CD4-positive, alpha-beta memory T cell (primary cell): ENCODE measurements around the gene CSNK1G2. TPM values are rescaled to one million over a fixed set of nuclear protein-coding genes. Genes with fewer than 3 reads are reported as not detected.

ENCODE experiments used
- CTCF ChIA-PET: fragments of 350-600 bp; sonication (Branson Sonifier 250); formaldehyde crosslinking; loops from one replicate; lab custom pipeline; 2021; ENCODE audit warnings: inconsistent platforms; ENCODE audit not compliant: partially characterized antibody; lab: Charles Lee
- POLR2A ChIA-PET: fragments of 350-600 bp; sonication (Branson Sonifier 250); formaldehyde crosslinking; loops from one replicate; lab custom pipeline; 2021; ENCODE audit not compliant: partially characterized antibody; lab: Charles Lee
- DNase-seq, 5 donors: peaks; one replicate each; pipeline versions ENCODE4 v3.0.0 to v3.0.0-alpha.2; 2020 to 2022; ENCODE audit warnings: mixed read lengths in 1 of 5
- H3K27ac ChIP-seq: one replicate; pipeline ENCODE4 v1.7.0; 2013; ENCODE audit warnings: low read depth, low read length
- H3K27me3 ChIP-seq: 2 replicates; pipeline ENCODE4 v1.7.0; 2013; ENCODE audit warnings: mild to moderate bottlenecking, low read length, moderate library complexity; ENCODE audit not compliant: insufficient read depth
- H3K36me3 ChIP-seq: 2 replicates; pipeline ENCODE4 v1.7.0; 2013; ENCODE audit warnings: mild to moderate bottlenecking, low read length, moderate library complexity; ENCODE audit not compliant: insufficient read depth
- H3K4me1 ChIP-seq: 2 replicates; pipeline ENCODE4 v1.7.0; 2013; ENCODE audit warnings: mild to moderate bottlenecking, low read length, moderate library complexity; ENCODE audit not compliant: insufficient read depth
- H3K4me3 ChIP-seq, 2 donors: one replicate each; pipeline ENCODE4 v1.7.0; 2013; ENCODE audit warnings: low read length in 2 of 2, mild to moderate bottlenecking in 1 of 2
- H3K9me3 ChIP-seq, 2 donors: one replicate each; pipeline ENCODE4 v1.7.0; 2013; ENCODE audit warnings: low read length in 2 of 2, control low read depth in 1 of 2; ENCODE audit not compliant: control insufficient read depth in 1 of 2
- H3K27ac Mint-ChIP-seq, 7 donors: one replicate each; pipeline ENCODE4 v1.8.0; 2020 to 2021; ENCODE audit warnings: mixed read lengths in 7 of 7, mild to moderate bottlenecking in 6 of 7, inconsistent platforms in 3 of 7, moderate library complexity in 3 of 7
- H3K27me3 Mint-ChIP-seq, 2 donors: one replicate each; pipeline ENCODE4 v1.8.0; 2020 to 2021; ENCODE audit warnings: mixed read lengths in 2 of 2
- H3K36me3 Mint-ChIP-seq, 2 donors: one replicate each; pipeline ENCODE4 v1.8.0; 2020 to 2021; ENCODE audit warnings: mixed read lengths in 2 of 2, inconsistent platforms in 1 of 2, mild to moderate bottlenecking in 1 of 2
- H3K4me1 Mint-ChIP-seq, 4 donors: one replicate each; pipeline ENCODE4 v1.8.0; 2020 to 2021; ENCODE audit warnings: mixed read lengths in 4 of 4, mild to moderate bottlenecking in 1 of 4
- H3K4me3 Mint-ChIP-seq, 8 donors: one replicate each; pipeline ENCODE4 v1.8.0; 2020 to 2021; ENCODE audit warnings: mixed read lengths in 8 of 8, mild to moderate bottlenecking in 7 of 8, moderate library complexity in 6 of 8, inconsistent platforms in 3 of 8
- H3K9me3 Mint-ChIP-seq, 8 donors: one replicate each; pipeline ENCODE4 v1.8.0; 2020 to 2021; ENCODE audit warnings: mixed read lengths in 8 of 8, mild to moderate bottlenecking in 5 of 8, inconsistent platforms in 3 of 8, moderate library complexity in 1 of 8
- intact Hi-C: fragments of 100-400 bp; cut with micrococcal nuclease; formaldehyde crosslinking; loops from one replicate; pipeline ENCODE4 v1.15.1; 2023
- polyA plus RNA-seq, 2 donors: library from polyadenylated mRNA; unstranded; fragments of 300-500 nt; fragmentation: Illumina TruSeq; gene quantifications; one replicate each; pipeline ENCODE4 v1.2.3, GENCODE V29; 2021
- total RNA-seq, 2 experiments: library from RNA; stranded (reverse); gene quantifications; one replicate each; pipeline ENCODE4 v1.2.3, GENCODE V29; 2021

The CSNK1G2 gene
- total and polyA plus RNA-seq, 4 experiments from 2014 or later, result 11.3 to 144 (median 99.5) TPM

DNA sequence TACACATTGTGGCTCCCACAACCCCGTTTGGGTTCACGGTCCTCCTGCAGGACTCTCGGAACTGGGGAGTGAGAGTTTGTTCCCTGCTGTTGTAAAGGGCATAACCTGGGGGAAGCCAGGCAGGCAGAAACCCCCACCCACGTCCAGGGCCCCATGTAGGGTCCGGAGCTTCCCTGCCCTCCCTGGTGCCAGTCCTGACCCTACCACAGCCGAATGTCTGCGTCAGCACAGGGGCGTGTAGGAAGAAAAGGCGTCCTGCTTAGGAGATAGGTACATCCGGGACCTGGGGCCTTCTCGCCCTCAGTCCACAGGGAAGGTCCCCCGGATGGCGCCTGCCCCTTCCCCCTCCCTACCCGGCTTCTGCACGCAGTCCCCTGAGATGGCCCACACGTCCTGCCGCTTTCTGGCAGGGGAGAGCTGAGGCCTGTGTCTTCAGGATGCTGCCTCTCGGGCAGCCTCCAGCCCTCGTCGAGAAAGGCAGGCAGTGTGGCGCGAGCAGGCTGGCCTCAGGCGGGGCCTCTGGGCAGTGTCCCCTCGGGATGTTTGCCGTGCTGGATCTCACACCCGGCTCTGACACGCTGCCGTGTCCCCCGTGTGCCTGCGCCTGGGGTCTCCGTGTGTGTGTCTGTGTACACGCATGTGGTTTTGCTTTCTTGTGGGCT, 19.1 kb downstream of the CSNK1G2 start:
- intact Hi-C loops, result no loop called here
- POLR2A ChIA-PET, result no interaction called here
- H3K36me3 ChIP-seq, result no peaks in the 10 kb centered on the region

DNA sequence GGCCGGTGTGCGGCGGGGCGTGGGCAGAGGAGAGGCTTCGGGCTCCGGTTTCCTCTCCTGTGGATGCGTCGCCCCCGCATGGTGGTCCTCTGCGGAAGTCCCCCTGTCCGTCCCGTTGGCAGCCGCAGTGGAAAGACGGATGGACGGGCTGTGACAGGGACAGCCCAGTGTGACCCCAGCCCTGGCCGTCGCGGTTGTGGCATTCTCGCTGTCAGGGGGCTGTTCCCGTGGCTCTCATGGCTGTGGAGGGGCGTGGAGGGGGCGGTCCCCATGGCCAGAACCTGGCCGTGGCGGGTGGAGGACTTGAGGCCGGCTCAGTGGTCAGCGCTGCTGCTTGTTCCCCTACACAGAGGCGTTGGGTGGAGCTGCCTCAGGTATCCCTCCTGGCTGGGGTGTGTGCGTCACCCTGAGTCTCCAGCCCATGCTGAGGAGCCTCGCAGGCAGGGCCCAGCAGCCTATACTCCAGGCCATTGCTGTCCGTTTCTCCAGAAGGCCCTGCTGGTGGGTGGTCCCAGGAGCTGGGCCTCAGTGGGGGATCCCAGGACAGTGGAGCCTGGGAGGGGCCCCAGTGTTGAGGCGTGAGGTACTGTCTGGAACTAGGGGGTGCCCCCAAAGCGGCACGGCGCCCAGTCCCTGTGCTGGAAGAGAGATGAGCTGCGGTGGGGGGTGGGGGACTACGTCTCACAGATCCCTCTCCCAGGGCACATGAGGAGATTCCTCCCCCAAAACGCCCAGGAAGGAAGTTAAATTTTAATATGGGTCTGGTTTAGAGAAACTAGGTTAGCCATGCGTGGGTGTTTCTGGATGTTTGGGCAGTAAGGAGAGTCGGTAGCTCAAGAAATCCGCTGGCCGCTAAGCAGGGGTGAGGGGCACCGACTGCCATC, 20.3 kb downstream of the CSNK1G2 start:
- peak overlapping the region in 3 of 7 donors; percentile 25 to 68 (median 50) for H3K27ac Mint-ChIP-seq
- H3K4me3 Mint-ChIP-seq, result peak overlapping the region in 1 of 8 donors; percentile 20
- intact Hi-C loops, result no loop called here

More for the DNA sequence above, 19.1 kb downstream of the CSNK1G2 start:
- no peaks in the 10 kb centered on the region for H3K4me1 ChIP-seq
- Mint-ChIP-seq H3K9me3 (no peaks in the 10 kb centered on the region), H3K4me3 (no peak overlapping the region), H3K36me3 (peaks cover 0 to 10% of the 10 kb centered on the region in 2 donors), H3K4me1 (peaks cover 5 to 41% (median 12%) of the 10 kb centered on the region in 4 donors), H3K27ac (peak overlapping the region in 6 of 7 donors; percentile 32 to 73 (median 65)), H3K27me3 (no peaks in the 10 kb centered on the region)
- no peak for DNase-seq
- no peak overlapping the region for H3K27ac ChIP-seq
- CTCF ChIA-PET, result no interaction called here
- no peak overlapping the region for H3K4me3 ChIP-seq
- no peaks in the 10 kb centered on the region for H3K9me3 ChIP-seq
- H3K27me3 ChIP-seq, result no peaks in the 10 kb centered on the region

GRCh38 chr19:1962674-1963073, 21.7 kb downstream of the CSNK1G2 start:
- H3K27me3 ChIP-seq, result no peaks in the 10 kb centered on the region
- no peaks in the 10 kb centered on the region for H3K9me3 Mint-ChIP-seq
- intact Hi-C loops, result no loop called here
- H3K36me3 Mint-ChIP-seq, result peaks cover 4 to 19% of the 10 kb centered on the region in 2 donors
- peaks cover 19% of the 10 kb centered on the region for H3K4me1 ChIP-seq
- H3K27ac ChIP-seq, result no peak overlapping the region
- no peaks in the 10 kb centered on the region for H3K27me3 Mint-ChIP-seq
- peak overlapping the region in 1 of 7 donors; percentile 43 for H3K27ac Mint-ChIP-seq
- no peaks in the 10 kb centered on the region for H3K36me3 ChIP-seq
- peaks cover 15 to 40% (median 25%) of the 10 kb centered on the region in 4 donors for H3K4me1 Mint-ChIP-seq
- no peaks in the 10 kb centered on the region for H3K9me3 ChIP-seq
- no peak overlapping the region for H3K4me3 Mint-ChIP-seq
- ChIA-PET POLR2A (no interaction called here), CTCF (interaction anchor here (1.2 kb wide), 1 partner anchor 32 kb away, joined by 3 read pairs; no protein-coding TSS in a partner anchor)
- no peak for DNase-seq
- no peak overlapping the region for H3K4me3 ChIP-seq

More for the DNA sequence above, 20.3 kb downstream of the CSNK1G2 start:
- Histone ChIP-seq H3K4me1 (peaks cover 7% of the 10 kb centered on the region), H3K36me3 (no peaks in the 10 kb centered on the region), H3K9me3 (no peaks in the 10 kb centered on the region), H3K27me3 (no peaks in the 10 kb centered on the region), H3K4me3 (no peak overlapping the region), H3K27ac (no peak overlapping the region)
- no peak for DNase-seq
- Mint-ChIP-seq H3K36me3 (peaks cover 4 to 14% of the 10 kb centered on the region in 2 donors), H3K27me3 (no peaks in the 10 kb centered on the region), H3K4me1 (peaks cover 8 to 38% (median 16%) of the 10 kb centered on the region in 4 donors), H3K9me3 (no peaks in the 10 kb centered on the region)
- ChIA-PET CTCF (interaction anchor here (0.6 to 1.2 kb wide), 2 partner anchors 31 to 195 kb away, joined by 3 read pairs; no protein-coding TSS in a partner anchor), POLR2A (no interaction called here)

DNA sequence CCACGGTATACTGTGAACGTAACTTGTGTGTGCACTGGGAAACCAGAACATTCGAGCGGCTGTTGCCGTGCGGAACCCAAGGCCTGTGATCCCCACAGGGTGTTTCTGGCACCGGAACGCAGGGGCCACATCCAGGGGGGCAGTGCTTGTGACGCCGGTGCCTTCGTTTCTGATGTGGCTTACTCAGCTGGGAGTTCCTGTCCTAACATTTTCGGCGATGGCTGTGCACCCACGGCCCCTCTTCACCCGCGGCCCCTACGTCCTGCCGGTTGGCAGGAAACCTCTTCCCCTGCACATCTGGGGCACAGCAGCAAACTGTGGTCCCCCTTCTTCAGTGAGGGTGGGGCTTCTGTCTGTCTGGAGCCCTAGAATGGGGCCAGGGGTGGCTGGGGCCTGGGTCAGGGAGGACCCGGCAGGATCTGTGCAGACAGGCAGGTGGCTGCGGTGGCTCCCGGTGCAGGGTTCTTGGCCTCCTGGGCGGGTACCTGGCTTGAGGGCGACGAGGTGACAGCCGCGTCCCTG, 26.2 kb downstream of the CSNK1G2 start:
- CTCF ChIA-PET, result no interaction called here

GRCh38 chr19:1968279-1969175, 27.6 kb downstream of the CSNK1G2 start:
- H3K9me3 Mint-ChIP-seq, result no peaks in the 10 kb centered on the region
- DNase-seq, result no peak
- Histone ChIP-seq H3K27ac (no peak overlapping the region), H3K4me3 (no peak overlapping the region), H3K27me3 (no peaks in the 10 kb centered on the region), H3K9me3 (no peaks in the 10 kb centered on the region), H3K36me3 (no peaks in the 10 kb centered on the region), H3K4me1 (peaks cover 19% of the 10 kb centered on the region)
- peaks cover 17 to 37% (median 20%) of the 10 kb centered on the region in 4 donors for H3K4me1 Mint-ChIP-seq
- no peaks in the 10 kb centered on the region for H3K27me3 Mint-ChIP-seq
- no peak overlapping the region for H3K4me3 Mint-ChIP-seq
- CTCF ChIA-PET, result interaction anchor here (1.1 kb wide), 1 partner anchor 52 kb away, joined by 4 read pairs; no protein-coding TSS in a partner anchor
- POLR2A ChIA-PET, result no interaction called here
- H3K36me3 Mint-ChIP-seq, result peaks cover 4 to 16% of the 10 kb centered on the region in 2 donors
- H3K27ac Mint-ChIP-seq, result peak overlapping the region in 2 of 7 donors; percentile 24 to 53
- intact Hi-C loops, result no loop called here

More for the DNA sequence above, 26.2 kb downstream of the CSNK1G2 start:
- H3K36me3 Mint-ChIP-seq, result peaks cover 4 to 13% of the 10 kb centered on the region in 2 donors
- Histone ChIP-seq H3K4me3 (no peak overlapping the region), H3K36me3 (no peaks in the 10 kb centered on the region), H3K27ac (peak overlapping the region; percentile 21), H3K27me3 (no peaks in the 10 kb centered on the region), H3K4me1 (peaks cover 19% of the 10 kb centered on the region), H3K9me3 (no peaks in the 10 kb centered on the region)
- H3K9me3 Mint-ChIP-seq, result no peaks in the 10 kb centered on the region
- H3K27me3 Mint-ChIP-seq, result no peaks in the 10 kb centered on the region
- H3K27ac Mint-ChIP-seq, result peak overlapping the region; percentile 73 to 89 (median 83)
- peak overlapping the region in 7 of 8 donors; percentile 35 to 75 (median 60) for H3K4me3 Mint-ChIP-seq
- DNase-seq, result peak; percentile 12 to 60 (median 41)
- peaks cover 14 to 25% (median 16%) of the 10 kb centered on the region in 4 donors for H3K4me1 Mint-ChIP-seq
- intact Hi-C loops, result no loop called here
- POLR2A ChIA-PET, result no interaction called here

DNA sequence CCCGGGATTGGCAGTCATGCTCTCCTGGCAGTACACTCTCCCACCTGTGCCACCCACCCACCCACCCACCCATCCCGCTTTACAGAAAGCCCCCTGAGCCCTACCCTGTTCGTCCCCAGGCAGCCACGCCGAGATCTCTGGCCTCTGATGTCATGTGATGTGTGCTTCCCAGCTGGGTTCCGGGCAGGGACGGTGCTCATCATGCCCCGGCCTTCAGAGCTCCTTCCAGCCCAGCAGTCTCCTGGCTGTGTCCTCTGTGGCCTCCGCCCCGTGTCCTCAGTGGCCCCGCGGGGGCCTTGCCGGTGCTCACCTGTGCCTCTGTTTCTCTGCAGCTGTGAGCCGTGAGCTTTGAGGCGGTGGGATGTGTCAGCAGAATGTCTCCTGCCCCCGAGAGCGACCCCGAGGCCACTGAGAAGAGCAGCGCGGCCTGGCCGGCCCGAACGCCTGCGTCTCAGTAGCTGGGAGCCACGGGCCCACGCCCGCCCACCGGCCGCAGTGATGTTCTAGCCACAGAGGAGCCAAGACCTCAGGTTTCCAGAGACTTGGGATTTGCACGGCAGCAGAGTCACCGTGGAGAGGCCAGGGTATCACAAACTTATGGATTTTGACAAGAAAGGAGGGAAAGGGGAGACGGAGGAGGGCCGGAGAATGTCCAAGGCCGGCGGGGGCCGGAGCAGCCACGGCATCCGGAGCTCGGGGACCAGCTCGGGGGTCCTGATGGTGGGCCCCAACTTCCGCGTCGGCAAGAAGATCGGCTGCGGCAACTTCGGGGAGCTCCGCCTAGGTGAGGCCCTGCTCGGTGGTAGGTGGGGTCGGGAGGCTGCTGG, 28.4 kb downstream of the CSNK1G2 start:
- peaks cover 3% of the 10 kb centered on the region for H3K36me3 ChIP-seq
- H3K4me3 Mint-ChIP-seq, result no peak overlapping the region
- peaks cover 4 to 16% of the 10 kb centered on the region in 2 donors for H3K36me3 Mint-ChIP-seq
- DNase-seq, result no peak
- peaks cover 19% of the 10 kb centered on the region for H3K4me1 ChIP-seq
- H3K27me3 ChIP-seq, result no peaks in the 10 kb centered on the region
- intact Hi-C loops, result no loop called here
- no peaks in the 10 kb centered on the region for H3K27me3 Mint-ChIP-seq
- peak overlapping the region in 2 of 7 donors; percentile 52 to 53 for H3K27ac Mint-ChIP-seq
- ChIA-PET CTCF (interaction anchor here (0.6 to 1.1 kb wide), 2 partner anchors 12 to 51 kb away, joined by 3 to 4 read pairs; no protein-coding TSS in a partner anchor), POLR2A (no interaction called here)
- no peak overlapping the region for H3K27ac ChIP-seq
- peaks cover 21 to 43% (median 22%) of the 10 kb centered on the region in 4 donors for H3K4me1 Mint-ChIP-seq
- no peaks in the 10 kb centered on the region for H3K9me3 ChIP-seq
- no peak overlapping the region for H3K4me3 ChIP-seq
- no peaks in the 10 kb centered on the region for H3K9me3 Mint-ChIP-seq
